Karpas-422 (cell line): ENCODE results near the gene MSL1. TPM values are rescaled to one million over a fixed set of nuclear protein-coding genes. Genes with fewer than 3 reads are reported as not detected.

Experiments used
- DNase-seq: peaks from one replicate; pipeline ENCODE4 v3.0.0-alpha.2; 2015
- H2AFZ ChIP-seq: fragments of 200-600 bp; sonication (generic); 2 replicates; pipeline ENCODE4 v1.6.1; 2014; ENCODE audit warnings: antibody characterized with exemption, low read length, mixed read lengths
- H3K27ac ChIP-seq: fragments of 200-600 bp; sonication (generic); 2 replicates; pipeline ENCODE4 v1.5.1; 2014; ENCODE audit warnings: mild to moderate bottlenecking, low read length, moderate library complexity
- H3K27me3 ChIP-seq: fragments of 200-600 bp; sonication (generic); 2 replicates; pipeline ENCODE4 v1.6.1; 2014; ENCODE audit warnings: low read length, mixed read lengths
- H3K36me3 ChIP-seq: fragments of 200-600 bp; sonication (generic); 2 replicates; pipeline ENCODE4 v1.6.1; 2014; ENCODE audit warnings: low read length, mixed read lengths; ENCODE audit not compliant: insufficient read depth
- H3K4me1 ChIP-seq: fragments of 200-600 bp; sonication (generic); 2 replicates; pipeline ENCODE4 v1.6.1; 2014; ENCODE audit warnings: mild to moderate bottlenecking, low read length, mixed read lengths
- H3K4me2 ChIP-seq: fragments of 200-600 bp; sonication (generic); 2 replicates; pipeline ENCODE4 v1.6.1; 2014; ENCODE audit warnings: low read length, low read depth, mild to moderate bottlenecking; ENCODE audit not compliant: poor library complexity, severe bottlenecking
- H3K4me3 ChIP-seq: fragments of 200-600 bp; sonication (generic); 2 replicates; pipeline ENCODE4 v1.5.1; 2014; ENCODE audit warnings: mild to moderate bottlenecking, antibody characterized with exemption, low read length, mixed read lengths
- H3K79me2 ChIP-seq: fragments of 200-600 bp; sonication (generic); 2 replicates; pipeline ENCODE4 v1.6.1; 2014; ENCODE audit warnings: mild to moderate bottlenecking, low read length, mixed read lengths
- H3K9ac ChIP-seq: fragments of 200-600 bp; sonication (generic); 2 replicates; pipeline ENCODE4 v1.6.0; 2014; ENCODE audit warnings: low read length
- H3K9me2 ChIP-seq: fragments of 200-600 bp; sonication (generic), shearing (Covaris generic); replicated peaks from 2 replicates; pipeline ENCODE4 v1.6.0; 2014; ENCODE audit warnings: mild to moderate bottlenecking, low read length, moderate library complexity; ENCODE audit not compliant: insufficient read depth
- H3K9me3 ChIP-seq: fragments of 300-700, 200-600 bp; sonication (generic); 2 replicates; pipeline ENCODE4 v1.6.1; 2014; ENCODE audit warnings: low read length, mixed read lengths
- H4K20me1 ChIP-seq: fragments of 200-600 bp; sonication (generic); 2 replicates; pipeline ENCODE4 v1.6.1; 2014; ENCODE audit warnings: mild to moderate bottlenecking, antibody characterized with exemption, low read length, low read depth; ENCODE audit not compliant: insufficient read depth
- total RNA-seq: library from RNA; depleted of rRNA; stranded (reverse); fragments of >200 nt; shearing (Covaris generic); gene quantifications from 2 replicates; pipeline ENCODE4 v1.2.3, GENCODE V29; 2014; ENCODE audit warnings: low replicate concordance; rRNA removed

Gene MSL1, protein sequence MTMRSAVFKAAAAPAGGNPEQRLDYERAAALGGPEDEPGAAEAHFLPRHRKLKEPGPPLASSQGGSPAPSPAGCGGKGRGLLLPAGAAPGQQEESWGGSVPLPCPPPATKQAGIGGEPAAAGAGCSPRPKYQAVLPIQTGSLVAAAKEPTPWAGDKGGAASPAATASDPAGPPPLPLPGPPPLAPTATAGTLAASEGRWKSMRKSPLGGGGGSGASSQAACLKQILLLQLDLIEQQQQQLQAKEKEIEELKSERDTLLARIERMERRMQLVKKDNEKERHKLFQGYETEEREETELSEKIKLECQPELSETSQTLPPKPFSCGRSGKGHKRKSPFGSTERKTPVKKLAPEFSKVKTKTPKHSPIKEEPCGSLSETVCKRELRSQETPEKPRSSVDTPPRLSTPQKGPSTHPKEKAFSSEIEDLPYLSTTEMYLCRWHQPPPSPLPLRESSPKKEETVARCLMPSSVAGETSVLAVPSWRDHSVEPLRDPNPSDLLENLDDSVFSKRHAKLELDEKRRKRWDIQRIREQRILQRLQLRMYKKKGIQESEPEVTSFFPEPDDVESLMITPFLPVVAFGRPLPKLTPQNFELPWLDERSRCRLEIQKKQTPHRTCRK
- 48.6 and 53.2 TPM in 2 replicates for total RNA-seq

GRCh38 chr17:40121181-40122135, at the start of gene MSL1:
Gene MSL1 (plus strand): TSS chr17:40121971. CDS start chr17:40122613, 642 bp downstream.
- Histone ChIP-seq H3K27me3 (no peaks in the 10 kb centered on the region), H3K9ac (peak within 1 kb of the TSS; percentile 93), H4K20me1 (peaks cover 4% of the 10 kb centered on the region; the same call in 1 of the 2 replicates), H3K4me3 (peak within 1 kb of the TSS; percentile 95), H3K9me2 (no peaks in the 10 kb centered on the region), H2AFZ (peak within 1 kb of the TSS; percentile 18; the same call in 1 of the 2 replicates), H3K36me3 (peaks cover 5% of the 10 kb centered on the region; the same call in 1 of the 2 replicates), H3K9me3 (no peaks in the 10 kb centered on the region), H3K79me2 (peaks cover 46% of the 10 kb centered on the region), H3K4me2 (peak within 1 kb of the TSS; percentile 87), H3K27ac (peak within 1 kb of the TSS; percentile 78), H3K4me1 (peaks cover 23% of the 10 kb centered on the region)
- peak; percentile 88 for DNase-seq

GRCh38 chr17:40072040-40072734, 49.6 kb upstream of the MSL1 start:
- H4K20me1 ChIP-seq = 0 out of 2 replicates have a peak, but pooled peaks cover 3% of the 10 kb centered on the region
- peak overlapping the region; percentile 8 for H3K4me2 ChIP-seq
- no peak overlapping the region for H3K9ac ChIP-seq
- H3K79me2 ChIP-seq = no peaks in the 10 kb centered on the region
- DNase-seq = no peak
- no peak overlapping the region for H3K27ac ChIP-seq
- H3K4me3 ChIP-seq = no peak overlapping the region
- no peaks in the 10 kb centered on the region for H3K9me3 ChIP-seq
- peaks cover 40% of the 10 kb centered on the region for H3K4me1 ChIP-seq
- H3K36me3 ChIP-seq = no peaks in the 10 kb centered on the region
- H3K9me2 ChIP-seq = no peaks in the 10 kb centered on the region
- H2AFZ ChIP-seq = no peak overlapping the region
- no peaks in the 10 kb centered on the region for H3K27me3 ChIP-seq

- no peak overlapping the region for H3K27ac ChIP-seq
These were observed 48.9 kb upstream of the MSL1 start for GRCh38 chr17:40072735-40073346.

GRCh38 chr17:40073454-40074174, 48.2 kb upstream of the MSL1 start:
- Histone ChIP-seq H4K20me1 (0 out of 2 replicates have a peak, but pooled peaks cover 3% of the 10 kb centered on the region), H3K9ac (no peak overlapping the region)
- no peak for DNase-seq

More at GRCh38 chr17:40072735-40073346, 48.9 kb upstream of the MSL1 start:
- Histone ChIP-seq H3K4me1 (peaks cover 40% of the 10 kb centered on the region), H2AFZ (no peak overlapping the region), H3K9me2 (no peaks in the 10 kb centered on the region), H3K9ac (no peak overlapping the region), H3K9me3 (no peaks in the 10 kb centered on the region), H4K20me1 (0 out of 2 replicates have a peak, but pooled peaks cover 3% of the 10 kb centered on the region), H3K4me3 (no peak overlapping the region), H3K79me2 (no peaks in the 10 kb centered on the region), H3K36me3 (no peaks in the 10 kb centered on the region), H3K27me3 (no peaks in the 10 kb centered on the region), H3K4me2 (no peak overlapping the region)
- no peak for DNase-seq

DNA sequence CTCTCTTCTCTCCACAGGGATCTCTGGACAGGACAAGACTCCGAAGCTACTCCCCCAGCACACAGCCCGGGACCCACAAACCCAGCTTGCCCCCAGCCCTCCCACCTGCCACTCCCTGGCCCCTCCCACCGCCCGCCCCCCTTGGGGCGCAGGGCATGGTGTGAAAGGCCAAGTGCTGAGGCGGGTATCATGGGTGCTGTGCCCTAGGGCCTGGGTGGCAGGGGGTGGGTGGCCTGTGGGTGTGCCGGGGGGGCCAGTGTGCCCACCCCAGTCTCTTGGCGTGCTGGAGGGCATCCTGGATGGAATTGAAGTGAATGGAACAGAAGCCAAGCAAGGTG, 47.6 kb upstream of the MSL1 start:
- H3K36me3 ChIP-seq = no peaks in the 10 kb centered on the region
- no peak for DNase-seq
- no peak overlapping the region for H3K9ac ChIP-seq
- no peaks in the 10 kb centered on the region for H3K27me3 ChIP-seq
- H3K4me2 ChIP-seq = no peak overlapping the region
- no peaks in the 10 kb centered on the region for H3K9me3 ChIP-seq
- H3K27ac ChIP-seq = no peak overlapping the region
- no peak overlapping the region for H3K4me3 ChIP-seq
- peaks cover 32% of the 10 kb centered on the region for H3K4me1 ChIP-seq
- H3K9me2 ChIP-seq = no peaks in the 10 kb centered on the region
- 0 out of 2 replicates have a peak, but pooled peaks cover 3% of the 10 kb centered on the region for H4K20me1 ChIP-seq
- no peaks in the 10 kb centered on the region for H3K79me2 ChIP-seq
- H2AFZ ChIP-seq = no peak overlapping the region

More at GRCh38 chr17:40073454-40074174, 48.2 kb upstream of the MSL1 start:
- H3K27me3 ChIP-seq = no peaks in the 10 kb centered on the region
- H3K4me3 ChIP-seq = no peak overlapping the region
- no peaks in the 10 kb centered on the region for H3K9me2 ChIP-seq
- no peak overlapping the region for H3K27ac ChIP-seq
- H3K36me3 ChIP-seq = no peaks in the 10 kb centered on the region
- no peaks in the 10 kb centered on the region for H3K79me2 ChIP-seq
- no peaks in the 10 kb centered on the region for H3K9me3 ChIP-seq
- peaks cover 38% of the 10 kb centered on the region for H3K4me1 ChIP-seq
- H3K4me2 ChIP-seq = no peak overlapping the region
- no peak overlapping the region for H2AFZ ChIP-seq

DNA sequence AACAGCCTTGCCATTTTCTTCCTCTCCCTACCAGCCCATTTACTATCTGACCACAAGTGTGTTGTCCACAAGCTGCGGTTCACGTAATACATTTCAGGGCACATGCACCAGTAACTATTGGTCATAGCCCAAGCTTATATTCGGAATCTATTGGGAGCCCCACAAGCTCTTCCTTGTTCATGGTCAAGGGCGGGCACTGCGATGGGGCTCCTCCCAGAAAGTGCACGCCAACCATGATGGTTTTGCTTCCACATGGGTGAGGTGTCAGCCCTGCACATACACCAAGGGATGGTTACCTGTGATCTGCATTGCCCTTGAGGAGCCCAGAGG, 46.9 kb upstream of the MSL1 start:
- Histone ChIP-seq H3K36me3 (no peaks in the 10 kb centered on the region), H2AFZ (no peak overlapping the region), H3K9me2 (no peaks in the 10 kb centered on the region), H3K4me2 (no peak overlapping the region), H3K79me2 (no peaks in the 10 kb centered on the region), H3K4me1 (peaks cover 25% of the 10 kb centered on the region), H3K9me3 (no peaks in the 10 kb centered on the region), H4K20me1 (0 out of 2 replicates have a peak, but pooled peaks cover 3% of the 10 kb centered on the region), H3K9ac (no peak overlapping the region), H3K27me3 (no peaks in the 10 kb centered on the region), H3K4me3 (no peak overlapping the region), H3K27ac (no peak overlapping the region)
- no peak for DNase-seq
